Esophagus squamous epithelium (tissue), 5 donors: ENCODE measurements around the gene VAV3. TPM values are rescaled to one million over a fixed set of nuclear protein-coding genes. Genes with fewer than 3 reads are reported as not detected.
"Not testable (repeated sequence)": the region's sequence is repeated elsewhere in the genome, so short reads cannot be mapped to it uniquely, and the experiment has no call there.

Experiments used
- DNase-seq: peaks from one replicate; lab custom pipeline; 2025; lab: John Stamatoyannopoulos, UW
- H3K27ac ChIP-seq, 4 donors: fragments of 200-600 bp; sonication (generic); one replicate each; pipeline ENCODE4 v1.5.1; 2016 to 2019; ENCODE audit warnings: mild to moderate bottlenecking in 1 of 4
- H3K27me3 ChIP-seq, 4 donors: fragments of 200-600 bp; sonication (generic); 1 replicate in 3 of 4; 2 replicates in 1 of 4; pipeline versions ENCODE4 v1.5.1 to v1.6.0; 2017 to 2021; ENCODE audit warnings: antibody characterized with exemption in 1 of 4
- H3K36me3 ChIP-seq, 3 donors: fragments of 200-600 bp; sonication (generic); one replicate each; pipeline ENCODE4 v1.5.1; 2016 to 2019
- H3K4me1 ChIP-seq, 3 donors: fragments of 200-600 bp; sonication (generic); one replicate each; pipeline ENCODE4 v1.5.1; 2017 to 2019
- H3K4me3 ChIP-seq, 4 donors: fragments of 200-600 bp; sonication (generic); 1 replicate in 3 of 4; 2 replicates in 1 of 4; pipeline ENCODE4 v1.5.1; 2016 to 2019; ENCODE audit warnings: mild to moderate bottlenecking in 2 of 4, moderate library complexity in 1 of 4
- H3K9me3 ChIP-seq, 3 donors: fragments of 200-600 bp; sonication (generic); one replicate each; pipeline ENCODE4 v1.5.1; 2016 to 2019
- CTCF ChIP-seq, 6 experiments: fragments of 450-650 bp in 4 of 6; fragments of 200-600 bp in 2 of 6; sonication (generic) in 2 of 6; IDR thresholded peaks; one replicate each; pipeline ENCODE4 v1.5.1; 2016 to 2019; ENCODE audit warnings: antibody characterized with exemption in 6 of 6, mild to moderate bottlenecking in 4 of 6, moderate library complexity in 4 of 6
- POLR2A ChIP-seq, 4 donors: fragments of 450-650 bp; IDR thresholded peaks; one replicate each; pipeline ENCODE4 v1.6.1; 2017; ENCODE audit warnings: antibody characterized with exemption in 4 of 4, mild to moderate bottlenecking in 4 of 4, moderate library complexity in 3 of 4
- WGBS, 2 donors: methylation state at CpG; one replicate each; pipeline ENCODE4 v1.1.5; 2018; 5-methylcytosine and 5-hydroxymethylcytosine counted together
- intact Hi-C: fragments of 100-400 bp; cut with DNase I; formaldehyde crosslinking; loops from one replicate; pipeline ENCODE4 v1.15.0; 2022
- total RNA-seq, 4 donors: library from RNA; depleted of rRNA; stranded (reverse); fragments of >200 nt; gene quantifications; one replicate each; pipeline ENCODE4 v1.1.0, GENCODE V29; 2016
- donor health status: DM: yes; HTN: yes; CAD: no.

The VAV3 gene
- total RNA-seq, 4 donors from 2014 or later = 43.4 to 126 (median 76.9) TPM

GRCh38 chr1:107739651-107740050 lies 225.3 kb downstream of the VAV3 start:
- Histone ChIP-seq H3K4me3 (no peak overlapping the region), H3K27ac (peak overlapping the region in 3 of 4 donors; percentile 6 to 71 (median 67)), H3K27me3 (no peaks in the 10 kb centered on the region), H3K4me1 (peaks cover 16 to 57% (median 23%) of the 10 kb centered on the region in 3 donors), H3K36me3 (no peaks in the 10 kb centered on the region), H3K9me3 (no peaks in the 10 kb centered on the region)
- TF ChIP-seq CTCF (IDR thresholded peaks at IDR 0.05) (peak in 1 of 6 experiments; percentile 29), POLR2A (IDR thresholded peaks at IDR 0.05) (no peak)
- intact Hi-C loops = no loop called here
- WGBS, 2 donors = 47 to 67% methylated on average over 1 to 2 of the region's 2 CpGs
- DNase-seq = no peak

GRCh38 chr1:107739201-107739600 lies 225.8 kb downstream of the VAV3 start:
- no peak for TF ChIP-seq CTCF (IDR thresholded peaks at IDR 0.05)
- TF ChIP-seq POLR2A (IDR thresholded peaks at IDR 0.05) = no peak
- no peaks in the 10 kb centered on the region for H3K27me3 ChIP-seq
- WGBS, 2 donors = 25 to 26% methylated on average over 4 of the region's 4 CpGs
- H3K36me3 ChIP-seq = no peaks in the 10 kb centered on the region
- DNase-seq = no peak
- H3K27ac ChIP-seq = peak overlapping the region in 3 of 4 donors; percentile 6 to 71 (median 67)
- no peaks in the 10 kb centered on the region for H3K9me3 ChIP-seq
- peaks cover 16 to 57% (median 23%) of the 10 kb centered on the region in 3 donors for H3K4me1 ChIP-seq
- intact Hi-C loops = no loop called here
- H3K4me3 ChIP-seq = no peak overlapping the region

GRCh38 chr1:107733401-107733800 lies 231.6 kb downstream of the VAV3 start:
- H3K9me3 ChIP-seq, H3K36me3 ChIP-seq, H3K27me3 ChIP-seq, H3K27ac ChIP-seq, DNase-seq, H3K4me1 ChIP-seq, intact Hi-C loops, H3K4me3 ChIP-seq: not testable (repeated sequence)
- WGBS, 2 donors = 93 to 97% methylated on average over 7 of the region's 7 CpGs

GRCh38 chr1:107727866-107728265 lies 237.1 kb downstream of the VAV3 start:
- no peaks in the 10 kb centered on the region for H3K36me3 ChIP-seq
- no peak overlapping the region for H3K27ac ChIP-seq
- H3K27me3 ChIP-seq = no peaks in the 10 kb centered on the region
- H3K9me3 ChIP-seq = no peaks in the 10 kb centered on the region
- no peak for TF ChIP-seq POLR2A (IDR thresholded peaks at IDR 0.05)
- TF ChIP-seq CTCF (IDR thresholded peaks at IDR 0.05) = no peak
- DNase-seq = no peak
- H3K4me1 ChIP-seq = no peaks in the 10 kb centered on the region
- H3K4me3 ChIP-seq = no peak overlapping the region
- WGBS, 2 donors = 75 to 79% methylated on average over 2 of the region's 2 CpGs
- intact Hi-C loops = no loop called here

GRCh38 chr1:107726860-107727259 lies 238.1 kb downstream of the VAV3 start:
- no peaks in the 10 kb centered on the region for H3K27me3 ChIP-seq
- no peak overlapping the region for H3K4me3 ChIP-seq
- no peaks in the 10 kb centered on the region for H3K9me3 ChIP-seq
- intact Hi-C loops = no loop called here
- no peak for TF ChIP-seq POLR2A (IDR thresholded peaks at IDR 0.05)
- TF ChIP-seq CTCF (IDR thresholded peaks at IDR 0.05) = no peak
- H3K4me1 ChIP-seq = no peaks in the 10 kb centered on the region
- no peaks in the 10 kb centered on the region for H3K36me3 ChIP-seq
- WGBS, 2 donors = 81 to 85% methylated on average over 2 of the region's 2 CpGs
- H3K27ac ChIP-seq = no peak overlapping the region
- no peak for DNase-seq

- TF ChIP-seq CTCF (IDR thresholded peaks at IDR 0.05) = no peak
- TF ChIP-seq POLR2A (IDR thresholded peaks at IDR 0.05) = no peak
- H3K4me1 ChIP-seq = no peaks in the 10 kb centered on the region
- no peak overlapping the region for H3K27ac ChIP-seq
- WGBS, 2 donors = 24 to 50% methylated on average over 1 of the region's 1 CpG
- no peaks in the 10 kb centered on the region for H3K36me3 ChIP-seq
- no peaks in the 10 kb centered on the region for H3K27me3 ChIP-seq
- no peak overlapping the region for H3K4me3 ChIP-seq
- DNase-seq = no peak
- intact Hi-C loops = no loop called here
- H3K9me3 ChIP-seq = no peaks in the 10 kb centered on the region
These were observed 240.3 kb downstream of the VAV3 start for GRCh38 chr1:107724648-107725047.

- H3K27ac ChIP-seq, H3K36me3 ChIP-seq, H3K4me1 ChIP-seq, DNase-seq, H3K4me3 ChIP-seq, intact Hi-C loops, H3K9me3 ChIP-seq, H3K27me3 ChIP-seq: not testable (repeated sequence)
- 86 to 95% methylated on average over 4 of the region's 4 CpGs for WGBS, 2 donors
These were observed 244.8 kb downstream of the VAV3 start for GRCh38 chr1:107720210-107720609.
